Measurements from ENCODE around the gene AQP6. TPM values are rescaled to one million over a fixed set of nuclear protein-coding genes. Genes with fewer than 3 reads are reported as not detected.

The AQP6 gene
- total RNA-seq, 1 experiment from 2014 or later, result not detected

GRCh38 chr12:49961111-49961922 is 11.4 kb upstream of the AQP6 start, which contains the start of gene AQP5:
TSS of gene AQP5 (plus strand) at chr12:49961872. CDS start at chr12:49962018, 146 bp downstream.
- Histone ChIP-seq H3K4me2 (peak within 1 kb of the TSS; percentile 76), H2AFZ (no peak within 1 kb of the TSS), H3K9me2 (ENCODE audit: insufficient read depth) (no peaks in the 10 kb centered on the region), H3F3A (ENCODE audit: insufficient read depth, low read depth) (peaks cover 16% of the 10 kb centered on the region; the same call in 1 of the 2 replicates), H3K79me2 (ENCODE audit: low read depth) (no peaks in the 10 kb centered on the region), H3K27me3 (ENCODE audit: insufficient read depth, low read depth) (no peaks in the 10 kb centered on the region), H3K27ac (peak within 1 kb of the TSS; percentile 57; the same call in 1 of the 2 replicates), H3K4me3 (no peak within 1 kb of the TSS), H4K20me1 (ENCODE audit: insufficient read depth) (no peaks in the 10 kb centered on the region), H3K36me3 (ENCODE audit: low read depth) (no peaks in the 10 kb centered on the region), H3K9me3 (ENCODE audit: insufficient read depth, low read depth) (no peaks in the 10 kb centered on the region), H3K4me1 (replicated peaks; ENCODE audit: insufficient read depth) (peaks cover 43% of the 10 kb centered on the region)
- BruUV-seq (replicated peaks), result no TSS peak
- CTCF ChIA-PET, result interaction anchor here (0.7 kb wide), 1 partner anchor 94 kb away, joined by 3 read pairs; no protein-coding TSS in a partner anchor
- TF ChIP-seq, protein P1, sequence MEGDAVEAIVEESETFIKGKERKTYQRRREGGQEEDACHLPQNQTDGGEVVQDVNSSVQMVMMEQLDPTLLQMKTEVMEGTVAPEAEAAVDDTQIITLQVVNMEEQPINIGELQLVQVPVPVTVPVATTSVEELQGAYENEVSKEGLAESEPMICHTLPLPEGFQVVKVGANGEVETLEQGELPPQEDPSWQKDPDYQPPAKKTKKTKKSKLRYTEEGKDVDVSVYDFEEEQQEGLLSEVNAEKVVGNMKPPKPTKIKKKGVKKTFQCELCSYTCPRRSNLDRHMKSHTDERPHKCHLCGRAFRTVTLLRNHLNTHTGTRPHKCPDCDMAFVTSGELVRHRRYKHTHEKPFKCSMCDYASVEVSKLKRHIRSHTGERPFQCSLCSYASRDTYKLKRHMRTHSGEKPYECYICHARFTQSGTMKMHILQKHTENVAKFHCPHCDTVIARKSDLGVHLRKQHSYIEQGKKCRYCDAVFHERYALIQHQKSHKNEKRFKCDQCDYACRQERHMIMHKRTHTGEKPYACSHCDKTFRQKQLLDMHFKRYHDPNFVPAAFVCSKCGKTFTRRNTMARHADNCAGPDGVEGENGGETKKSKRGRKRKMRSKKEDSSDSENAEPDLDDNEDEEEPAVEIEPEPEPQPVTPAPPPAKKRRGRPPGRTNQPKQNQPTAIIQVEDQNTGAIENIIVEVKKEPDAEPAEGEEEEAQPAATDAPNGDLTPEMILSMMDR (conservative IDR thresholded peaks at IDR 0.05), result no peak
- TF ChIP-seq EZH2 (IDR thresholded peaks at IDR 0.05; ENCODE audit: low read depth), result no peak
- intact Hi-C loops (cut with micrococcal nuclease; ENCODE audit: unreplicated experiment), result loop anchor here (10.0 kb wide), 1 partner anchor 203 kb away; the partner anchor contains the start of gene CERS5
- DNase-seq, result no peak
- POLR2A ChIA-PET (ENCODE audit: unreplicated experiment), result no interaction called here

DNA sequence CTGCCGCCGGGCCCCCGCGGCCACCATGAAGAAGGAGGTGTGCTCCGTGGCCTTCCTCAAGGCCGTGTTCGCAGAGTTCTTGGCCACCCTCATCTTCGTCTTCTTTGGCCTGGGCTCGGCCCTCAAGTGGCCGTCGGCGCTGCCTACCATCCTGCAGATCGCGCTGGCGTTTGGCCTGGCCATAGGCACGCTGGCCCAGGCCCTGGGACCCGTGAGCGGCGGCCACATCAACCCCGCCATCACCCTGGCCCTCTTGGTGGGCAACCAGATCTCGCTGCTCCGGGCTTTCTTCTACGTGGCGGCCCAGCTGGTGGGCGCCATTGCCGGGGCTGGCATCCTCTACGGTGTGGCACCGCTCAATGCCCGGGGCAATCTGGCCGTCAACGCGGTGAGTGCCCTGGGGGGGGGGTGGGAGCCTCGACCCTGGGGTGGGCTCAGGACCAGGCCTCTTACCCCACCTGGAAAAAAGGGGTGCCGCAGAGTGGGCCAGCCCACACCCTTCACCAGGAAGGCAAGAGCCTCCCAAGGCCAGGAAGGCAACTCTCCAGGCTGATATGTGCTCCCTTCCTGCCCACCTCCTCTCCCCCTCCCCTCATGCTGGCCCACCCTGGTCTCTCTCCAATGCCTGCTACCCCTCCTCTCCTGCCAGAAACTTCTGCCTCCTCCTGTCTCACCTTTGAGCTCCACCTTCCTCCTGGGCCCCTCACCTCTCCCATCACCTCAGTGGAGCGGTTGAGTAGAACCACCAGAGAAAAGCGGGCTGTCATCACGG is 10.6 kb upstream of the AQP6 start:
- intact Hi-C loops (cut with micrococcal nuclease; ENCODE audit: unreplicated experiment), result loop anchor here (10.0 kb wide), 1 partner anchor 203 kb away; the partner anchor contains the start of gene CERS5
- CTCF ChIA-PET, result interaction anchor here (0.7 to 1.4 kb wide), 3 partner anchors 13 to 122 kb away, joined by 3 to 12 read pairs (median 4); no protein-coding TSS in a partner anchor
- no peak overlapping the region for H2AFZ ChIP-seq

More for the DNA sequence above, 10.6 kb upstream of the AQP6 start:
- Histone ChIP-seq H3F3A (ENCODE audit: insufficient read depth, low read depth) (peaks cover 16% of the 10 kb centered on the region; the same call in 1 of the 2 replicates), H3K4me1 (replicated peaks; ENCODE audit: insufficient read depth) (peaks cover 51% of the 10 kb centered on the region), H3K27ac (peak overlapping the region; percentile 57; the same call in 1 of the 2 replicates), H3K79me2 (ENCODE audit: low read depth) (no peaks in the 10 kb centered on the region), H3K9me2 (ENCODE audit: insufficient read depth) (no peaks in the 10 kb centered on the region), H3K36me3 (ENCODE audit: low read depth) (no peaks in the 10 kb centered on the region), H3K4me2 (peak overlapping the region; percentile 62), H3K27me3 (ENCODE audit: insufficient read depth, low read depth) (no peaks in the 10 kb centered on the region), H3K4me3 (no peak overlapping the region), H3K9me3 (ENCODE audit: insufficient read depth, low read depth) (no peaks in the 10 kb centered on the region), H4K20me1 (ENCODE audit: insufficient read depth) (no peaks in the 10 kb centered on the region)
- TF ChIP-seq, protein P1 (conservative IDR thresholded peaks at IDR 0.05), result no peak
- TF ChIP-seq EZH2 (IDR thresholded peaks at IDR 0.05; ENCODE audit: low read depth), result no peak
- BruUV-seq (replicated peaks), result no TSS peak
- POLR2A ChIA-PET (ENCODE audit: unreplicated experiment), result interaction anchor here (0.6 to 0.7 kb wide), 2 partner anchors 101 to 138 kb away, joined by 5 to 22 read pairs; no protein-coding TSS in a partner anchor
- DNase-seq, result no peak
